ENCODE measurements around the gene NDUFS5.
"Not testable (repeated sequence)": the region's sequence is repeated elsewhere in the genome, so short reads cannot be mapped to it uniquely, and the experiment has no call there.

NDUFS5 gene

GRCh38 chr1:39016604-39017171 is 9.5 kb upstream of the NDUFS5 start:
- no peak for DNase-seq

GRCh38 chr1:39017266-39017665 is 8.9 kb upstream of the NDUFS5 start:
- DNase-seq, result no peak

- not testable (repeated sequence) for DNase-seq
These were observed 5.7 kb upstream of the NDUFS5 start for GRCh38 chr1:39020494-39020893.

GRCh38 chr1:39021426-39021825 is 4.7 kb upstream of the NDUFS5 start:
- DNase-seq, result no peak

GRCh38 chr1:39023140-39023539 is 3.0 kb upstream of the NDUFS5 start:
- no peak for DNase-seq

GRCh38 chr1:39026866-39027507 is 837 bp downstream of the NDUFS5 start:
- no peak for DNase-seq

GRCh38 chr1:39034114-39034654 is 8.0 kb downstream of the NDUFS5 start:
- peak; percentile 45 for DNase-seq

GRCh38 chr1:39036678-39037077 is 10.5 kb downstream of the NDUFS5 start:
- peak; percentile 18 for DNase-seq

GRCh38 chr1:39043513-39043912 is 17.4 kb downstream of the NDUFS5 start:
- DNase-seq, result no peak

GRCh38 chr1:39044762-39045161 is 18.6 kb downstream of the NDUFS5 start:
- DNase-seq, result no peak

GRCh38 chr1:39045231-39045630 is 19.1 kb downstream of the NDUFS5 start:
- no peak for DNase-seq

GRCh38 chr1:39046613-39047210 is 20.6 kb downstream of the NDUFS5 start:
- no peak for DNase-seq

GRCh38 chr1:39047374-39048229 is 21.5 kb downstream of the NDUFS5 start:
- DNase-seq, result no peak

- no peak for DNase-seq
These were observed 22.7 kb downstream of the NDUFS5 start for GRCh38 chr1:39048745-39049370.

- DNase-seq, result no peak
These were observed 23.9 kb downstream of the NDUFS5 start for GRCh38 chr1:39050001-39050400.

GRCh38 chr1:39051193-39051850 is 25.2 kb downstream of the NDUFS5 start:
- DNase-seq, result not testable (repeated sequence)

GRCh38 chr1:39051956-39052355 is 25.8 kb downstream of the NDUFS5 start:
- DNase-seq, result no peak

GRCh38 chr1:39055213-39055710 is 29.1 kb downstream of the NDUFS5 start:
- not testable (repeated sequence) for DNase-seq

- not testable (repeated sequence) for DNase-seq
These were observed 35.4 kb downstream of the NDUFS5 start for GRCh38 chr1:39061516-39061915.

GRCh38 chr1:39061951-39062350 is 35.8 kb downstream of the NDUFS5 start:
- no peak for DNase-seq

- DNase-seq, result no peak
These were observed 37.0 kb downstream of the NDUFS5 start for GRCh38 chr1:39063191-39063590.

- DNase-seq, result no peak
These were observed 37.6 kb downstream of the NDUFS5 start for GRCh38 chr1:39063775-39064174.
